ENCODE results near the gene CLSTN3.

The CLSTN3 gene

GRCh38 chr12:7197841-7198240 lies 67.7 kb downstream of the CLSTN3 start:
- DNase-seq: no peak

GRCh38 chr12:7203109-7203508 lies 72.9 kb downstream of the CLSTN3 start:
- no peak for DNase-seq

GRCh38 chr12:7205091-7205490 lies 74.9 kb downstream of the CLSTN3 start:
- no peak for DNase-seq

GRCh38 chr12:7206691-7207090 lies 76.5 kb downstream of the CLSTN3 start:
- no peak for DNase-seq

GRCh38 chr12:7207866-7208625 lies 77.9 kb downstream of the CLSTN3 start:
- no peak for DNase-seq

Data from MV-4-11 (cell line).